ENCODE data around the gene CRMP1.

DNA sequence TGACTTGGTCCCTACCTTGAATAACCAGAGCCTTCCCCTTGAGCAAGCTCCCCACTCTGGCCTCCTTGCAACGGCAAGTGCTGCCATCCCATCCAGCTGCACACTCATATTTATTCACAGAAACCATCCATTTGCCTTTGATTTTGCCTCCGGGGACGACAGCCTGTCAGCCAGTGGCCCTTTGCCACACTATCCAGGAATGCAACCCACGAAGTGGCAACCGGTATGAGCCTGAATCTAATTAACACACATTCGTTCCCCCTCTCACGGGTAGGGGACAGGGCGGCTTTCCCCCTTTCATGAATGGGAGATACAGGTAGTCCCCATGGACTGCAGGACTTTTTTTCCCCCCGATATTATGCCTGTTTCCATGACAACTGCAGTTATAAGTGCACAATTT is 15.5 kb downstream of the CRMP1 start:
- TF ChIP-seq, protein P1, sequence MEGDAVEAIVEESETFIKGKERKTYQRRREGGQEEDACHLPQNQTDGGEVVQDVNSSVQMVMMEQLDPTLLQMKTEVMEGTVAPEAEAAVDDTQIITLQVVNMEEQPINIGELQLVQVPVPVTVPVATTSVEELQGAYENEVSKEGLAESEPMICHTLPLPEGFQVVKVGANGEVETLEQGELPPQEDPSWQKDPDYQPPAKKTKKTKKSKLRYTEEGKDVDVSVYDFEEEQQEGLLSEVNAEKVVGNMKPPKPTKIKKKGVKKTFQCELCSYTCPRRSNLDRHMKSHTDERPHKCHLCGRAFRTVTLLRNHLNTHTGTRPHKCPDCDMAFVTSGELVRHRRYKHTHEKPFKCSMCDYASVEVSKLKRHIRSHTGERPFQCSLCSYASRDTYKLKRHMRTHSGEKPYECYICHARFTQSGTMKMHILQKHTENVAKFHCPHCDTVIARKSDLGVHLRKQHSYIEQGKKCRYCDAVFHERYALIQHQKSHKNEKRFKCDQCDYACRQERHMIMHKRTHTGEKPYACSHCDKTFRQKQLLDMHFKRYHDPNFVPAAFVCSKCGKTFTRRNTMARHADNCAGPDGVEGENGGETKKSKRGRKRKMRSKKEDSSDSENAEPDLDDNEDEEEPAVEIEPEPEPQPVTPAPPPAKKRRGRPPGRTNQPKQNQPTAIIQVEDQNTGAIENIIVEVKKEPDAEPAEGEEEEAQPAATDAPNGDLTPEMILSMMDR (IDR thresholded peaks at IDR 0.05; ENCODE audit: borderline replicate concordance, extremely low read depth, low read length, poor library complexity, severe bottlenecking): no peak
- no peak for TF ChIP-seq EZH2 (IDR thresholded peaks at IDR 0.05; ENCODE audit: borderline replicate concordance, low read depth, low read length, severe bottlenecking)
